GM21360 (cell line): ENCODE results near the gene ALDH3B1.

Experiments
- ATAC-seq: cut with Tn5 transposase; IDR thresholded peaks from one replicate; pipeline ENCODE4 v1.9.1; 2021; ENCODE audit warnings: mild to moderate bottlenecking, moderate library complexity; ENCODE audit not compliant: unreplicated experiment

The ALDH3B1 gene

DNA sequence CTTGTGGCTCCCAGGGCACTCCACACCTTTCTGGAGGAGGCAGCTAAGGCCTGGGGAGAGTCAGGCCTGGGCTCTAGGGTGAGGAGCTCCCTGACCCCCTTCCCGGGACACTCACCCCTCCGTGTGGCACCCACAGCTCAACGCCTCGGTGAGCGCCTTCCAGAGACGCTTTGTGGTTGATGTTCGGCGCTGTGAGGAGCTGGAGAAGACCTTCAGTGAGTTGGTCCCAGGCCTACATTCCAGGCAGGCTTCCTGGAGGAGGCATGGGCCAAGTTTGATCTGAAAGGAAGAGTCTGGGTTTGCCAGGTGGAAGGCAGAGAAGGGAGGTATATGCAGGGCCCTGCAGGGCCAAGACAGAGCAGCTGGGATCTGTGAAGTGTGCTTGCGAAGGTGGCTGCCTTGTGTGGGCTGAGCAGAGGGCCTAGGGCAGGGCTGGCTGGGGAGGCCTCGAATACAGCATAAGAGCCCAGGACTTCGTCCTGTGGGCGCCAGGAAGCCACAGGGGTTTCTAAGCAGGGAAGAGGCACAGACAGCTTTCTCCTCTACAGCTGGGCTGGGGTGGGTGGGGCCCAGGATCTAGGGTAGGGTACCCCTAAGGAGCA, 31.6 kb downstream of the ALDH3B1 start:
- ATAC-seq: no peak

- ATAC-seq: no peak
Observed at GRCh38 chr11:68042219-68043028, 32.3 kb downstream of the ALDH3B1 start.

DNA sequence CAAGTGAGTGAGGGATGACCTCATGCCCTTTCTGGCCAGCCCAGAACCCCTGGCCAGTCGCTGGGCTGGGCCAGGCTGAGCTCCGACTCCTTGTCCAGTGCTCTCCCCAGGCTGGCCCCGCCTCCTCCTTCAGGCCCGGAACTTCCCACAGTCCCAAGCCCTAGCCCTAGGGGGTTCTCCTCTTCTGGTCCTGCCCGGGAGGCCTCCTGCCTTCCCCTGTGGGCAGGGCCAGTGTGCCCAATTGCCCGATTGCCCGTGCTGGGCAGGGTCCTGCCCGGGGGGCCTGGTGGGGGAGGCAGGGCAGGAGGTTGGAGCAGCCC, 32.9 kb downstream of the ALDH3B1 start:
- no peak for ATAC-seq

GRCh38 chr11:68043349-68044144, 33.4 kb downstream of the ALDH3B1 start:
- no peak for ATAC-seq

- no peak for ATAC-seq
Observed at GRCh38 chr11:68044145-68044813, 34.2 kb downstream of the ALDH3B1 start.

- ATAC-seq: no peak
Observed at GRCh38 chr11:68044898-68045351, 34.8 kb downstream of the ALDH3B1 start.

- no peak for ATAC-seq
Observed at GRCh38 chr11:68047437-68048290, 37.5 kb downstream of the ALDH3B1 start.

- no peak for ATAC-seq
Observed at GRCh38 chr11:68048681-68049508, 38.8 kb downstream of the ALDH3B1 start.

DNA sequence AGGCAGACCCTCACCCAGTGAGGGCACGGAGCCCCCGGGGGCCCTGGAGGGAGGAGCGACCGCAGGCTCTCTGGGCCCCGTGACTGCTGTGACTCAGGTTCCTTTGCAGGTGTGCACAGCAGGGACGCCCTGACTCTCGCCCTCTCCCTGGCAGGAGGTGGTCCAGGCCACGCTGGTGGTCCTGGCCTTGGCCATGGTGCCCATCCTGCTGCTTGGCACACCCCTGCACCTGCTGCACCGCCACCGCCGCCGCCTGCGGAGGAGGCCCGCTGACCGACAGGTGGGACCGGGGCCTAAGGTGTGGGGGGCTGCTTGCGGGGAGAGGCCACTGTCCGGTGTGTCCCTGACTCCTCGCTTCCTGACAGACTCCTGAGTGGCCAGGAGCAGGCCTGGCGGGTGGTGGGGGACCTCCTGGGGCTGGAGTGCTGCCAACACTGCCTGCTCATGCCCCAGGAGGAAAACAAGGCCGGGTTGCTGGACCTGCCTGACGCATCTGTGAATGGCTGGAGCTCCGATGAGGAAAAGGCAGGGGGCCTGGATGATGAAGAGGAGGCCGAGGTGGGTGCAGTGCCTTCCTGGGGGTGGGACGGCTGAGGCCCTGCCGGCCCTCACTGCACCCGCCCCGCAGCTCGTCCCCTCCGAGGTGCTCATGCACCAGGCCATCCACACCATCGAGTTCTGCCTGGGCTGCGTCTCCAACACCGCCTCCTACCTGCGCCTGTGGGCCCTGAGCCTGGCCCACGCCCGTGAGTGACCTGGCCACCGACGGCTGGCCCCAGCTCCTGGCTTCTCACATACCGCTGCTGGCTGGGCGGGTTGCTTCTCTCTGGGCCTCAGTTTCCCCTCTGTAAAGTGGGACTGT, 39.6 kb downstream of the ALDH3B1 start:
- no peak for ATAC-seq

DNA sequence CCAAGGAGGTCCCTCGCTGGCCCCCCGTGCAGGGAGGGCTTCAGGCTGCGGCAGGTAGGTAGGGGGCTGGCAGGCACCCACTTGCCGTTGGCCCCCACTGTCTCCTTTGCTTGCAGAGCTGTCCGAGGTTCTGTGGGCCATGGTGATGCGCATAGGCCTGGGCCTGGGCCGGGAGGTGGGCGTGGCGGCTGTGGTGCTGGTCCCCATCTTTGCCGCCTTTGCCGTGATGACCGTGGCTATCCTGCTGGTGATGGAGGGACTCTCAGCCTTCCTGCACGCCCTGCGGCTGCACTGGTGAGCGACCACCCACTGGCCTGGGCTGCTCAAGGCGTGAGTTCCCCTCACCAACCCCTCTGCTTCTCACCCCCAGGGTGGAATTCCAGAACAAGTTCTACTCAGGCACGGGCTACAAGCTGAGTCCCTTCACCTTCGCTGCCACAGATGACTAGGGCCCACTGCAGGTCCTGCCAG, 40.3 kb downstream of the ALDH3B1 start:
- no peak for ATAC-seq

- no peak for ATAC-seq
Observed at GRCh38 chr11:68051191-68052136, 41.3 kb downstream of the ALDH3B1 start.

- no peak for ATAC-seq
Observed at GRCh38 chr11:68052137-68052873, 42.2 kb downstream of the ALDH3B1 start.

GRCh38 chr11:68053117-68053516, 43.0 kb downstream of the ALDH3B1 start:
- no peak for ATAC-seq

- no peak for ATAC-seq
Observed at GRCh38 chr11:68053981-68054812, 44.1 kb downstream of the ALDH3B1 start.
